ENCODE results near the gene KIDINS220.

KIDINS220 gene

GRCh38 chr2:8850845-8851487 is 13.6 kb upstream of the KIDINS220 start:
- no peak for DNase-seq

- no peak for DNase-seq
Measured at GRCh38 chr2:8849327-8849726, 11.9 kb upstream of the KIDINS220 start.

- no peak for DNase-seq
Measured at GRCh38 chr2:8848328-8849100, 11.1 kb upstream of the KIDINS220 start.

- DNase-seq, result no peak
Measured at GRCh38 chr2:8847400-8847799, 10.0 kb upstream of the KIDINS220 start.

- no peak for DNase-seq
Measured at GRCh38 chr2:8841932-8842331, 4.5 kb upstream of the KIDINS220 start.

- DNase-seq, result no peak
Measured at GRCh38 chr2:8840475-8841091, 3.2 kb upstream of the KIDINS220 start.

- no peak for DNase-seq
Measured at GRCh38 chr2:8839189-8839965, 2.0 kb upstream of the KIDINS220 start.

GRCh38 chr2:8837795-8838140 is 355 bp upstream of the KIDINS220 start:
- no peak for DNase-seq

- no peak for DNase-seq
Measured at GRCh38 chr2:8835279-8835678, 2.1 kb downstream of the KIDINS220 start.

GRCh38 chr2:8833853-8834252 is 3.6 kb downstream of the KIDINS220 start:
- no peak for DNase-seq

- no peak for DNase-seq
Measured at GRCh38 chr2:8831516-8831915, 5.9 kb downstream of the KIDINS220 start.

GRCh38 chr2:8827729-8828128 is 9.7 kb downstream of the KIDINS220 start:
- DNase-seq, result no peak

GRCh38 chr2:8822218-8822617 is 15.2 kb downstream of the KIDINS220 start:
- no peak for DNase-seq

GRCh38 chr2:8821276-8822217 is 15.9 kb downstream of the KIDINS220 start:
- DNase-seq, result no peak

- DNase-seq, result no peak
Measured at GRCh38 chr2:8819948-8820347, 17.5 kb downstream of the KIDINS220 start.

GRCh38 chr2:8819194-8819593 is 18.2 kb downstream of the KIDINS220 start:
- no peak for DNase-seq

- no peak for DNase-seq
Measured at GRCh38 chr2:8817221-8817620, 20.2 kb downstream of the KIDINS220 start.

- no peak for DNase-seq
Measured at GRCh38 chr2:8806885-8807704, 30.3 kb downstream of the KIDINS220 start.

- no peak for DNase-seq
Measured at GRCh38 chr2:8805278-8806210, 31.9 kb downstream of the KIDINS220 start.
